ENCODE results near the gene TRIO.

TRIO gene

DNA sequence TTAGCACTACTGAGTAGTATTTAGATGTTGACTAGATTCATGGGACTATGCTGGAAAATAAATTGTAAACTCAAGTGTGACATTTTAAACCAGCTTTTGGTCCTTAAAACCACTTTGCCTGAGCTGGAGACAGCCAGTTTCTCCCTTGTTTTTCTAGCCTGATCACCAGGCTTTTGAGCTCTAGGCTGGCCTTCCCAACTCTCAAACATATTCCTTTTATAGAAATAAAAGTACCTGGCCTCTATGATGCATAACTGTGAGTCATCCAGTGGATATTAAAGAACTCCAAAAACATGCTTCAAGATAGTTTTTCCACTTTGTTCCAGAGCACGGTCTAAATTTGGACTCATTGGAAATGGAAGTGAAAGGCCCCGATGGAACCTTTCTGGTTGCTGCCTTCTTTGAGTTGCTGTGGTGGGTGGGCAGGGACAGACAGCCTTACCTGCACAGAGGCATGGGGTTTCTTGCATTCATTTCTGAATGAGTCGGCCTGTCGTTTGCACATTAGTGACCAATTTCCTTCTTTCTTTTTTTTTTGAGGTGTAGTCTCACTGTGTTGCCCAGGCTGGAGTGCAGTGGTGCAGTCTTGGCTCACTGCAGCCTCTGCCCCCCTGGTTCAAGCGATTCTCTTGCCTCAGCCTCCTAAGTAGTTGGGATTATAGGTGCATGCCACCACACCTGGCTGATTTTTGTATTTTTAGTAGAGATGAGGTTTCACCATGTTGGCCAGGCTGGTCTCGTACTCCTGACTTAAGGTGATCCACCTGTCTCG, 43.1 kb downstream of the TRIO start:
- Histone ChIP-seq H3K27ac (peak overlapping the region; percentile 97), H3K4me3 (ENCODE audit: low read depth, low read length) (no peak overlapping the region), H3K27me3 (replicated peaks) (no peaks in the 10 kb centered on the region), H3K36me3 (replicated peaks) (no peaks in the 10 kb centered on the region)
- TF ChIP-seq CTCF (IDR thresholded peaks at IDR 0.05; ENCODE audit: low read depth, low read length, missing control alignments) = no peak
- in situ Hi-C loops (cut with HindIII; ENCODE audit: low pct_ligation_motif_present, low sequenced_read_pairs) = no loop called here
- peak; percentile 77 for DNase-seq

DNA sequence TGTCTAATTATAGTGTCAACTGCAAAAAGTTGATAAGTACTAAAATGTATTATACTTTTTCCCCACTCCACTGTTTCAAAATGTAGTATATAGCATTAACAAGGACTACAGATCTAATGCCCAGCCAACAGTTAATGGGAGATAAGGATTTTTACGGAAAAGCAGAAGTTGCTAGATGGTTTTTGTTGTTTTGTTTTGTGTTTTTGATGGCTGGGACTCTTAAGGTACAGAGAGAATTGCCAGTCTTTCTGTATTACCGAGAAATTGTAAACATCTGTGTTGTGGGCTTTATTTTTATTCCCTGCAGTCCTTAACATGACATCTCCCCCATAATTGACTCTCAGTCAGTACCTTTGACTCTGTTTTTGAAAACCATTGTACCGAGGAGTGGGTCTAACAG, 44.0 kb downstream of the TRIO start:
- TF ChIP-seq CTCF (IDR thresholded peaks at IDR 0.05; ENCODE audit: low read depth, low read length, missing control alignments) = no peak
- in situ Hi-C loops (cut with HindIII; ENCODE audit: low pct_ligation_motif_present, low sequenced_read_pairs) = no loop called here
- H3K27me3 ChIP-seq (replicated peaks) = no peaks in the 10 kb centered on the region
- no peaks in the 10 kb centered on the region for H3K36me3 ChIP-seq (replicated peaks)
- H3K27ac ChIP-seq = peak overlapping the region; percentile 97
- H3K4me3 ChIP-seq (ENCODE audit: low read depth, low read length) = no peak overlapping the region
- DNase-seq = no peak

GRCh38 chr5:14187660-14188059, 44.5 kb downstream of the TRIO start:
- H3K4me3 ChIP-seq (ENCODE audit: low read depth, low read length) = no peak overlapping the region
- peak; percentile 83 for DNase-seq
- no peaks in the 10 kb centered on the region for H3K27me3 ChIP-seq (replicated peaks)
- no peak for TF ChIP-seq CTCF (IDR thresholded peaks at IDR 0.05; ENCODE audit: low read depth, low read length, missing control alignments)
- H3K36me3 ChIP-seq (replicated peaks) = no peaks in the 10 kb centered on the region
- in situ Hi-C loops (cut with HindIII; ENCODE audit: low pct_ligation_motif_present, low sequenced_read_pairs) = no loop called here
- H3K27ac ChIP-seq = peak overlapping the region; percentile 97

DNA sequence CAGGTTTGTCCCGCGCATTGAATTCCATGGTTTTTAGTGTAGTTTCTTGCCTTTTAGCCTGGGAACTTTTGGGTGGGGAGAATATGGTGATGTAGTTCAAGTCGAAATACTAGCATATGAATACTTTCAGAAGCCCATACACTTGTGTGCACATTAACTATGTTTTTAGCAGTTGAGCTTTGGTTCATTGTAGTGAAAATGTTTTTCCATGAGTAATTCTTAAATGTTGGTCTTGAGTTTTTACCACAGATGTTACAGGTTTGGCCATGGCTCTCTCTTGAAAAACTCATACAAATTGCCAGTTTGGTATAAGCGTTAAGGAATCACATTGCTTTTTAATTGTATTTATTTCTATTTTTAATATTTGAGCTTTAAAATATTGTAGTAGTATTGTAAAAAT, 45.6 kb downstream of the TRIO start:
- in situ Hi-C loops (cut with HindIII; ENCODE audit: low pct_ligation_motif_present, low sequenced_read_pairs) = no loop called here
- Histone ChIP-seq H3K27ac (peak overlapping the region; percentile 97), H3K36me3 (replicated peaks) (peaks cover 2% of the 10 kb centered on the region), H3K27me3 (replicated peaks) (no peaks in the 10 kb centered on the region), H3K4me3 (ENCODE audit: low read depth, low read length) (no peak overlapping the region)
- no peak for TF ChIP-seq CTCF (IDR thresholded peaks at IDR 0.05; ENCODE audit: low read depth, low read length, missing control alignments)
- no peak for DNase-seq

GRCh38 chr5:14189680-14190079, 46.5 kb downstream of the TRIO start:
- TF ChIP-seq CTCF (IDR thresholded peaks at IDR 0.05; ENCODE audit: low read depth, low read length, missing control alignments) = no peak
- Histone ChIP-seq H3K4me3 (ENCODE audit: low read depth, low read length) (no peak overlapping the region), H3K27ac (peak overlapping the region; percentile 97), H3K27me3 (replicated peaks) (no peaks in the 10 kb centered on the region), H3K36me3 (replicated peaks) (peaks cover 4% of the 10 kb centered on the region)
- in situ Hi-C loops (cut with HindIII; ENCODE audit: low pct_ligation_motif_present, low sequenced_read_pairs) = no loop called here
- DNase-seq = no peak
